Measurements from ENCODE around the gene OASL. TPM values are rescaled to one million over a fixed set of nuclear protein-coding genes. Genes with fewer than 3 reads are reported as not detected.
"Not testable (repeated sequence)": the region's sequence is repeated elsewhere in the genome, so short reads cannot be mapped to it uniquely, and the experiment has no call there.

OASL gene
- total RNA-seq, 1 experiment from 2014 or later = 1.7 TPM

DNA sequence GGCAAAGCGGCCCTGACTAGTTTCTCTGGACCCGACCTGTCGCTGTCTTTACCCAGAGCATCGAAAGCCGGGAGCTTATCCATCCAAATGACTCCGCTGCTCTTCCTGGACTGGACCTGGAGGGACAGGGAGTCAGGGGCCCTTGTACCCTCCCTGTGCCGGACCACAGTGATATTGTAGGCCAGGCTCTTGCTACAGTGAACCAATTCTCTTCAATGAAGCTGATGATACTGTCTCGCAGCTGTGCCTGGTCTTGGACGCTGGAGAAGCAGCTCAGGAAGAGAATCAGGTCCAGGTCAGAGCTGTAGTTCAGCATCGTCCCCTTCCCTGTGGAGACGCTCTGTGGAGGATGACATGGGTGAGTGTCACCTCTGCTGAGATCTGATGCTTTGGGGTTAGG lies 14.7 kb upstream of the OASL start:
- TF ChIP-seq, protein P1, sequence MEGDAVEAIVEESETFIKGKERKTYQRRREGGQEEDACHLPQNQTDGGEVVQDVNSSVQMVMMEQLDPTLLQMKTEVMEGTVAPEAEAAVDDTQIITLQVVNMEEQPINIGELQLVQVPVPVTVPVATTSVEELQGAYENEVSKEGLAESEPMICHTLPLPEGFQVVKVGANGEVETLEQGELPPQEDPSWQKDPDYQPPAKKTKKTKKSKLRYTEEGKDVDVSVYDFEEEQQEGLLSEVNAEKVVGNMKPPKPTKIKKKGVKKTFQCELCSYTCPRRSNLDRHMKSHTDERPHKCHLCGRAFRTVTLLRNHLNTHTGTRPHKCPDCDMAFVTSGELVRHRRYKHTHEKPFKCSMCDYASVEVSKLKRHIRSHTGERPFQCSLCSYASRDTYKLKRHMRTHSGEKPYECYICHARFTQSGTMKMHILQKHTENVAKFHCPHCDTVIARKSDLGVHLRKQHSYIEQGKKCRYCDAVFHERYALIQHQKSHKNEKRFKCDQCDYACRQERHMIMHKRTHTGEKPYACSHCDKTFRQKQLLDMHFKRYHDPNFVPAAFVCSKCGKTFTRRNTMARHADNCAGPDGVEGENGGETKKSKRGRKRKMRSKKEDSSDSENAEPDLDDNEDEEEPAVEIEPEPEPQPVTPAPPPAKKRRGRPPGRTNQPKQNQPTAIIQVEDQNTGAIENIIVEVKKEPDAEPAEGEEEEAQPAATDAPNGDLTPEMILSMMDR (conservative IDR thresholded peaks at IDR 0.05) = no peak
- no peak for TF ChIP-seq EZH2 (IDR thresholded peaks at IDR 0.05; ENCODE audit: low read depth)
- Histone ChIP-seq H3K4me3 (no peak overlapping the region), H3K27me3 (ENCODE audit: insufficient read depth, low read depth) (no peaks in the 10 kb centered on the region), H4K20me1 (ENCODE audit: insufficient read depth) (no peaks in the 10 kb centered on the region), H3K9me2 (ENCODE audit: insufficient read depth) (no peaks in the 10 kb centered on the region), H3F3A (ENCODE audit: insufficient read depth, low read depth) (no peaks in the 10 kb centered on the region), H3K4me2 (no peak overlapping the region), H3K79me2 (ENCODE audit: low read depth) (no peaks in the 10 kb centered on the region), H2AFZ (no peak overlapping the region), H3K9me3 (ENCODE audit: insufficient read depth, low read depth) (no peaks in the 10 kb centered on the region), H3K27ac (no peak overlapping the region), H3K36me3 (ENCODE audit: low read depth) (no peaks in the 10 kb centered on the region), H3K4me1 (replicated peaks; ENCODE audit: insufficient read depth) (no peaks in the 10 kb centered on the region)
- no TSS peak for BruUV-seq (replicated peaks)
- CTCF ChIA-PET = interaction anchor here (0.5 kb wide), 1 partner anchor 39 kb away, joined by 3 read pairs; no protein-coding TSS in a partner anchor
- no peak for DNase-seq
- intact Hi-C loops (cut with micrococcal nuclease; ENCODE audit: unreplicated experiment) = no loop called here
- POLR2A ChIA-PET (ENCODE audit: unreplicated experiment) = no interaction called here

DNA sequence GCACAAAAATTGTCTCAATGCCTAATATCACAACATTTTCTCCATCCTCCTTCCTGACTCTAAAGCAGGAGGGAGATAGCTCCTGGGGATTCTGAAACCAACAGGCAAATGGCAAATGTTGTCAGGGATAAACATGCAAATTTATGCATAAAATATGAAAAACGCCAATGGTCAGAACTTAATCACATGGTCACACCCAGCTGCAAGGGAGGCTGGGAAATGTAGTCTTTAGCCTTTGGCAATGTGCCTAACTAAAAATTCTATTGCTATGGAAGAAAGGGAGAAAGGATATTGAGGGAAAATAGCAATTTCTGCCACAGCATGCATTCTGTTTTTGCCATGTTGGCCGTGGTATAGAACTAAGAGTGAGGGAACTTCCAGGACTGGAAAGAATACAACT lies 11.7 kb upstream of the OASL start:
- H2AFZ ChIP-seq = no peak overlapping the region
- ChIA-PET CTCF (no interaction called here), POLR2A (ENCODE audit: unreplicated experiment) (no interaction called here)
- no peaks in the 10 kb centered on the region for H4K20me1 ChIP-seq (ENCODE audit: insufficient read depth)
- BruUV-seq (replicated peaks) = no TSS peak
- no peak for TF ChIP-seq EZH2 (IDR thresholded peaks at IDR 0.05; ENCODE audit: low read depth)
- TF ChIP-seq, protein P1 (conservative IDR thresholded peaks at IDR 0.05) = no peak
- H3K27ac ChIP-seq = no peak overlapping the region
- no peaks in the 10 kb centered on the region for H3K9me2 ChIP-seq (ENCODE audit: insufficient read depth)
- intact Hi-C loops (cut with micrococcal nuclease; ENCODE audit: unreplicated experiment) = no loop called here
- H3K27me3 ChIP-seq (ENCODE audit: insufficient read depth, low read depth) = no peaks in the 10 kb centered on the region
- peak in 1 of 2 experiments; percentile 35 for DNase-seq
- H3F3A ChIP-seq (ENCODE audit: insufficient read depth, low read depth) = no peaks in the 10 kb centered on the region
- no peaks in the 10 kb centered on the region for H3K9me3 ChIP-seq (ENCODE audit: insufficient read depth, low read depth)
- no peaks in the 10 kb centered on the region for H3K79me2 ChIP-seq (ENCODE audit: low read depth)
- no peaks in the 10 kb centered on the region for H3K4me1 ChIP-seq (replicated peaks; ENCODE audit: insufficient read depth)
- H3K4me3 ChIP-seq = no peak overlapping the region
- no peak overlapping the region for H3K4me2 ChIP-seq
- H3K36me3 ChIP-seq (ENCODE audit: low read depth) = no peaks in the 10 kb centered on the region

DNA sequence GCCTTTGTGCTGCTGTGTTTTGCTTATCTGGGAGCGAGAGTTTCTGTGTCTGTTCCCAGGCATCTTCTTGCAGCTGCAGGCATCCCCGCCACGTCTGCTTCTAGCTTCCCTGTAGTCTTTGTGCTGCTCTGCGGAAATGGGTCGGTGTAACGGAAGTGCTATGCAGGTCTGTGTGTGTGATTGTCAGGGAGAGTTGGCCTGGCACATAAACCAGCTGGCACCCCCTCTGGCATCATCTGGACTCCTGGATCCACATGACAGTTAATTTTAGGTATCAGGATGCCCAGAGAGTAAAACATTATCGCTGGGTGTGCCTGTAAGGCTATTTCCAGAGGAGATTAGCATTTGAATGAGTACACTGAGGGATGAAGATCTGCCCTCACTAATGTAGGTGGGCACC lies 9.4 kb upstream of the OASL start:
- Histone ChIP-seq H3K79me2 (ENCODE audit: low read depth) (no peaks in the 10 kb centered on the region), H3K27ac (no peak overlapping the region), H3K4me1 (replicated peaks; ENCODE audit: insufficient read depth) (no peaks in the 10 kb centered on the region), H4K20me1 (ENCODE audit: insufficient read depth) (no peaks in the 10 kb centered on the region), H3K4me3 (no peak overlapping the region), H2AFZ (no peak overlapping the region), H3K9me3 (ENCODE audit: insufficient read depth, low read depth) (peaks cover 3% of the 10 kb centered on the region; the same call in 1 of the 2 replicates), H3F3A (ENCODE audit: insufficient read depth, low read depth) (no peaks in the 10 kb centered on the region), H3K4me2 (no peak overlapping the region), H3K36me3 (ENCODE audit: low read depth) (no peaks in the 10 kb centered on the region), H3K27me3 (ENCODE audit: insufficient read depth, low read depth) (no peaks in the 10 kb centered on the region), H3K9me2 (ENCODE audit: insufficient read depth) (no peaks in the 10 kb centered on the region)
- ChIA-PET CTCF (interaction anchor here (0.5 to 0.6 kb wide), 2 partner anchors 11 to 103 kb away, joined by 3 to 5 read pairs; no protein-coding TSS in a partner anchor), POLR2A (ENCODE audit: unreplicated experiment) (no interaction called here)
- intact Hi-C loops (cut with micrococcal nuclease; ENCODE audit: unreplicated experiment) = no loop called here
- DNase-seq = no peak
- TF ChIP-seq, protein P1 (conservative IDR thresholded peaks at IDR 0.05) = no peak
- TF ChIP-seq EZH2 (IDR thresholded peaks at IDR 0.05; ENCODE audit: low read depth) = no peak
- BruUV-seq (replicated peaks) = no TSS peak

DNA sequence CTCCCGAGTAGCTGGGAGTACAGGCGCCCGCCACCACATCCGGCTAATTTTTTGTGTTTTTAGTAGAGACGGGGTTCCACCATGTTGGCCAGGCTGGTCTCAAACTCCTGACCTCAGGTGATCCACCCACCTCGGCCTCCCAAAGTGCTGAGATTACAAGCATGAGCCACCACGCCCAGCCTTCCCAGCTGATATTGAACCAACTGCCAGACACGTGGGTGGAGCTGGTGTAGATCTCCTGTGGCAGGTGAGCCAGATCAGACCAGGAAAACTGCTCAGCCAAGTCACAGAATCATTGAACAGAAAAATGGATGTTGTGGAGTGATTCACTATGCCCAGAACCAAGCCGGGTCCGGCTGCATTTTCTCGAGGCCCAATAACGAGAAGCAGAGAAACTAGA lies 8.4 kb upstream of the OASL start:
- H3K4me1 ChIP-seq (replicated peaks; ENCODE audit: insufficient read depth); H3K4me3 ChIP-seq; H3F3A ChIP-seq (ENCODE audit: insufficient read depth, low read depth); DNase-seq; H2AFZ ChIP-seq; H4K20me1 ChIP-seq (ENCODE audit: insufficient read depth); intact Hi-C loops (cut with micrococcal nuclease; ENCODE audit: unreplicated experiment); H3K9me2 ChIP-seq (ENCODE audit: insufficient read depth); POLR2A ChIA-PET (ENCODE audit: unreplicated experiment); H3K27ac ChIP-seq; H3K4me2 ChIP-seq; H3K79me2 ChIP-seq (ENCODE audit: low read depth); H3K9me3 ChIP-seq (ENCODE audit: insufficient read depth, low read depth); H3K36me3 ChIP-seq (ENCODE audit: low read depth); BruUV-seq (replicated peaks); H3K27me3 ChIP-seq (ENCODE audit: insufficient read depth, low read depth); CTCF ChIA-PET: not testable (repeated sequence)
